C4-2B (cell line): ENCODE measurements around the gene SCARB1.

Experiments used
- ZFX ChIP-seq: fragments of 450-650 bp; IDR thresholded peaks from 2 replicates; pipeline ENCODE4 v1.6.1; 2017
- TF ChIP-seq, protein P1 (sequence below): fragments of 450-650 bp; conservative IDR thresholded peaks from 2 replicates; pipeline ENCODE4 v1.5.1; 2017; ENCODE audit warnings: mild to moderate bottlenecking

DNA sequence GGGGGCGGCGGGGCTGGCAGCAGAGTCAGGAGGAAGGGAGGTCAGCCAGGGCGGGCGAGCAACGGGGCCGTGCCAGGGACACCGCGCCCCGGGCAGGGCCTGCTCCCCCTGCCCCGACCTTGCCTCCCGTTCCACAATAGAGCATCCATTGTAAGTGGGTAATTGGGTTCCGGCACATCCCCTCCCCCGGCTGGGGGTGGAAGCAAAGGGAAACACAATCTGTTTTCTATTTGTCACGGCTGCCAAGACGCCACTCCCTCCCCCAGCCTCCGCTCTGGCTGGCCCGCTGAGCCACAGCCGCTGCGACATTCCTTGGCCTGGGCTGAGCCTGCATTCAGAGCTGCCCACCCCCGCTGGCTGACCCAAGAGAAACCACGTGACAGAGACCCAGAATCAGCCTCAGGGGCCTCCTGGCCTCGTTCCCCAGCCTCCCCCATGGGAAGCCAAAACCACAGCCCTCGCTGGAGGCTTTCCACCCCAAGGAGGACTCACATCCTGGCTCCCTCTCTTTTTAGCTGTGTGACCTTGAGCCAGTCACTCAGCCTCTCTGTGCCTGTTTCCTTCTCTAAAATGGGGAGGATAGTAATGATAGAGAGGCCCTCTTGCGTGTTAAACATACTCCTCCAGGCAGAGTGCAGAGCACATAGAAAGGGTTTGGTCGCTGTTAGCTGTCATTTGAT lies 117.6 kb downstream of the SCARB1 start:
- TF ChIP-seq, protein P1, sequence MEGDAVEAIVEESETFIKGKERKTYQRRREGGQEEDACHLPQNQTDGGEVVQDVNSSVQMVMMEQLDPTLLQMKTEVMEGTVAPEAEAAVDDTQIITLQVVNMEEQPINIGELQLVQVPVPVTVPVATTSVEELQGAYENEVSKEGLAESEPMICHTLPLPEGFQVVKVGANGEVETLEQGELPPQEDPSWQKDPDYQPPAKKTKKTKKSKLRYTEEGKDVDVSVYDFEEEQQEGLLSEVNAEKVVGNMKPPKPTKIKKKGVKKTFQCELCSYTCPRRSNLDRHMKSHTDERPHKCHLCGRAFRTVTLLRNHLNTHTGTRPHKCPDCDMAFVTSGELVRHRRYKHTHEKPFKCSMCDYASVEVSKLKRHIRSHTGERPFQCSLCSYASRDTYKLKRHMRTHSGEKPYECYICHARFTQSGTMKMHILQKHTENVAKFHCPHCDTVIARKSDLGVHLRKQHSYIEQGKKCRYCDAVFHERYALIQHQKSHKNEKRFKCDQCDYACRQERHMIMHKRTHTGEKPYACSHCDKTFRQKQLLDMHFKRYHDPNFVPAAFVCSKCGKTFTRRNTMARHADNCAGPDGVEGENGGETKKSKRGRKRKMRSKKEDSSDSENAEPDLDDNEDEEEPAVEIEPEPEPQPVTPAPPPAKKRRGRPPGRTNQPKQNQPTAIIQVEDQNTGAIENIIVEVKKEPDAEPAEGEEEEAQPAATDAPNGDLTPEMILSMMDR: no peak
- no peak for TF ChIP-seq ZFX
